Ishikawa (cell line): Measurements from ENCODE around the gene GRM3.

ENCODE experiments used
- CEBPB ChIP-seq: IDR thresholded peaks from 2 replicates; pipeline ENCODE4 v1.6.1; 2012
- CREB1 ChIP-seq: IDR thresholded peaks from 2 replicates; pipeline ENCODE4 v1.6.1; 2012; ENCODE audit warnings: low read depth
- EGR1 ChIP-seq: IDR thresholded peaks from 2 replicates; pipeline ENCODE4 v1.6.1; 2012
- EP300 ChIP-seq: IDR thresholded peaks from 2 replicates; pipeline ENCODE4 v1.6.1; 2012; ENCODE audit warnings: borderline replicate concordance
- FOXM1 ChIP-seq: IDR thresholded peaks from 2 replicates; pipeline ENCODE4 v1.6.1; 2012; ENCODE audit warnings: low read depth, borderline replicate concordance
- MAX ChIP-seq: IDR thresholded peaks from 2 replicates; pipeline ENCODE4 v1.6.1; 2012
- RAD21 ChIP-seq: IDR thresholded peaks from 2 replicates; pipeline ENCODE4 v1.6.1; 2012; ENCODE audit warnings: low read depth
- REST ChIP-seq: IDR thresholded peaks from 2 replicates; pipeline ENCODE4 v1.6.1; 2012; ENCODE audit warnings: low read depth, mild to moderate bottlenecking
- TEAD4 ChIP-seq: IDR thresholded peaks from 2 replicates; pipeline ENCODE4 v1.6.1; 2012
- USF1 ChIP-seq: IDR thresholded peaks from 2 replicates; pipeline ENCODE4 v1.6.1; 2012
- YY1 ChIP-seq: IDR thresholded peaks from 2 replicates; pipeline ENCODE4 v1.6.1; 2012; ENCODE audit warnings: low read depth
- ZBTB7A ChIP-seq: IDR thresholded peaks from 2 replicates; pipeline ENCODE4 v1.6.1; 2012; ENCODE audit warnings: low read depth

- TF ChIP-seq RAD21 = no peak
- TF ChIP-seq USF1 = no peak
- no peak for TF ChIP-seq YY1
- no peak for TF ChIP-seq FOXM1
- no peak for TF ChIP-seq EGR1
- no peak for TF ChIP-seq MAX
- TF ChIP-seq ZBTB7A = no peak
- no peak for TF ChIP-seq EP300
- TF ChIP-seq CREB1 = no peak
- no peak for TF ChIP-seq CEBPB
- TF ChIP-seq TEAD4 = no peak
- no peak for TF ChIP-seq REST
These were observed 131.5 kb downstream of the GRM3 start for GRCh38 chr7:86775203-86775602.
